ENCODE results near the gene RILP.

RILP gene

DNA sequence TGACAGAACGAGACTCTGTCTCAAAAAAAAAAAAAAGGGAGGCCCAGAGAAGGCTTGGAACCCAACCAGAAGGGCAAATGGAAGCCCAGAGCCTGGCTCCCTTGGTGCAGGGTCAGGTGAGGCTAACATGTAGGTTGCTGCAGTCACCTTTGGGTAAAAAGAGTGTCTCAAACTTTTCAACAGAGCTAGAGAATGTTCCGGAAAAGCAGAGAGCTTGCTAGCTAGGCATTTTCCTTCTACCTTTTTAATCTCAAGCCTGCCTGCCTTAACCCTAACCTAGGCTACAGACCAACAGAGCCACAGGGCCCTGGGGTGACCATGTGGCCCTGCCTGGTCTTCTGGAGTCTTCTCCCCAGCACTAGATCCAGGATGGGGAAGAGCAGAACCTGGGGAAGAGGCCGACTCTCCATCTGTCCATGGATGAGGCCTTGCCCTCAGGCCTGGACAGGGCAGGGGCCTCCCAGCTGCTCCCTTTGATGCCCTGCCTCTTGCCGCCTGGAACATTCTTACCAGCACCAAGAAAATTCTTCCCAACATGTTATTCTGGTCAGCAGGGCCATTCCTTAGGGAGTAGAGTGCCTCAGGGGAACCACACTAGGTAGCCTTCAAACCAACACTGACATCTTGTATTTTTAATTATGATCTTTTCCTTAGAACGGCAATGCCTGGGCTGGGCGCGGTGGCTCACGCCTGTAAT lies 51.1 kb downstream of the RILP start:
- no peak for DNase-seq (ENCODE audit: low read depth)
- TF ChIP-seq, protein P1, sequence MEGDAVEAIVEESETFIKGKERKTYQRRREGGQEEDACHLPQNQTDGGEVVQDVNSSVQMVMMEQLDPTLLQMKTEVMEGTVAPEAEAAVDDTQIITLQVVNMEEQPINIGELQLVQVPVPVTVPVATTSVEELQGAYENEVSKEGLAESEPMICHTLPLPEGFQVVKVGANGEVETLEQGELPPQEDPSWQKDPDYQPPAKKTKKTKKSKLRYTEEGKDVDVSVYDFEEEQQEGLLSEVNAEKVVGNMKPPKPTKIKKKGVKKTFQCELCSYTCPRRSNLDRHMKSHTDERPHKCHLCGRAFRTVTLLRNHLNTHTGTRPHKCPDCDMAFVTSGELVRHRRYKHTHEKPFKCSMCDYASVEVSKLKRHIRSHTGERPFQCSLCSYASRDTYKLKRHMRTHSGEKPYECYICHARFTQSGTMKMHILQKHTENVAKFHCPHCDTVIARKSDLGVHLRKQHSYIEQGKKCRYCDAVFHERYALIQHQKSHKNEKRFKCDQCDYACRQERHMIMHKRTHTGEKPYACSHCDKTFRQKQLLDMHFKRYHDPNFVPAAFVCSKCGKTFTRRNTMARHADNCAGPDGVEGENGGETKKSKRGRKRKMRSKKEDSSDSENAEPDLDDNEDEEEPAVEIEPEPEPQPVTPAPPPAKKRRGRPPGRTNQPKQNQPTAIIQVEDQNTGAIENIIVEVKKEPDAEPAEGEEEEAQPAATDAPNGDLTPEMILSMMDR (IDR thresholded peaks at IDR 0.05; ENCODE audit: low read length, missing control alignments), result no peak
- no peak overlapping the region for H3K4me3 ChIP-seq (replicated peaks; ENCODE audit: low read depth, low read length)

DNA sequence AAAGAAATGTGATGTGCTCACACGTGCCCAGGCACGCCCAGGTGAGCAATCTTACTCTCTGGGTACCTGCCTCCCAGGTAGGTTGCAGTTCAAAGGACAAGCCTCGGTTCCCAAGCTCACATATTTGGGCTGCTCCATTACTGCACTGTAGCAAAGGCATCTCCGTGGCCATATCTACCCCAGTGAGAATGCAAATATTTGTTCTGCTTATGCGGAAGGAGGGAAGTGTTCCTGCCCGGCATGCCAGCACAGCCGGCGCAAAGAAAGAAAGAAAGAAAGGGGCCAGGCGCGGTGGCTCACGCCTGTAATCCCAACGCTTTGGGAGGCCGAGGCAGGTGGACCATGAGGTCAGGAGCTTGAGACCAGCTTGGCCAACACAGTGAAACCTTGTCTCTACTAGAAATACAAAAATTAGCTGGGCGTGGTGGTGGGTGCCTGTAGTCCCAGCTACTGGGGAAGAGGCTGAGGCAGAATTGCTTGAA lies 51.8 kb downstream of the RILP start:
- TF ChIP-seq, protein P1 (IDR thresholded peaks at IDR 0.05; ENCODE audit: low read length, missing control alignments), result no peak
- DNase-seq (ENCODE audit: low read depth), result no peak
- no peak overlapping the region for H3K4me3 ChIP-seq (replicated peaks; ENCODE audit: low read depth, low read length)
